OCI-LY3 (cell line): ENCODE measurements around the gene PPP4R2.
A peak's percentile ranks its signal among the peaks of the same experiment; 100 is the strongest.

Experiments
- H2AFZ ChIP-seq: fragments of 200-600, 300-600 bp; shearing (Covaris generic); 2 replicates; pipeline ENCODE4 v1.6.0; 2014; ENCODE audit warnings: antibody characterized with exemption, low read depth, low read length
- H3K27ac ChIP-seq: fragments of 200-600, 300-600 bp; sonication (generic); 2 replicates; pipeline ENCODE4 v1.5.1; 2014; ENCODE audit warnings: mild to moderate bottlenecking, low read length, moderate library complexity, mixed read lengths
- H3K27me3 ChIP-seq: fragments of 200-600, 300-600 bp; sonication (generic); 2 replicates; pipeline ENCODE4 v1.6.1; 2014; ENCODE audit warnings: low read depth, low read length, mixed read lengths
- H3K36me3 ChIP-seq: fragments of 200-600, 300-600 bp; sonication (generic); replicated peaks from 2 replicates; pipeline ENCODE3; 2014; ENCODE audit warnings: low read depth, low read length, mixed read lengths
- H3K4me1 ChIP-seq: fragments of 300-600, 200-600 bp; sonication (generic); 2 replicates; pipeline ENCODE4 v1.6.1; 2014; ENCODE audit warnings: low read length, mixed read lengths
- H3K4me2 ChIP-seq: fragments of 200-600, 300-600 bp; sonication (generic); 2 replicates; pipeline ENCODE4 v1.6.1; 2014; ENCODE audit warnings: low read length, mixed read lengths
- H3K4me3 ChIP-seq: fragments of 300-600, 200-600 bp; sonication (generic); 2 replicates; pipeline ENCODE4 v1.5.1; 2014; ENCODE audit warnings: antibody characterized with exemption, mild to moderate bottlenecking, low read length, moderate library complexity
- H3K79me2 ChIP-seq: fragments of 300-600, 200-600 bp; shearing (Covaris generic); 2 replicates; pipeline ENCODE4 v1.6.1; 2014; ENCODE audit warnings: mild to moderate bottlenecking, low read length, mixed read lengths
- H3K9ac ChIP-seq: fragments of 300-600, 200-600 bp; shearing (Covaris generic); 2 replicates; pipeline ENCODE4 v1.6.0; 2014; ENCODE audit warnings: mild to moderate bottlenecking, low read length, moderate library complexity
- H3K9me3 ChIP-seq: fragments of 200-600, 300-600 bp; shearing (Covaris generic); 2 replicates; pipeline ENCODE4 v1.6.1; 2014; ENCODE audit warnings: low read length, mixed read lengths; ENCODE audit not compliant: insufficient read depth
- H4K20me1 ChIP-seq: fragments of 200-600, 300-600 bp; sonication (generic); 2 replicates; pipeline ENCODE4 v1.6.1; 2016; ENCODE audit warnings: low read length, mixed read lengths; ENCODE audit not compliant: insufficient read depth
- CTCF ChIP-seq: fragments of 200-600, 300-600 bp; sonication (generic); IDR thresholded peaks from 2 replicates; pipeline ENCODE4 v1.5.1; 2014; ENCODE audit warnings: antibody characterized with exemption, low read length, low read depth
- EZH2phosphoT487 ChIP-seq: fragments of 200-600 bp; shearing (Covaris generic); IDR thresholded peaks from 2 replicates; pipeline ENCODE4 v1.6.1; 2018; ENCODE audit warnings: antibody characterized with exemption, mixed run types, low read depth

Gene PPP4R2

GRCh38 chr3:72974956-72975355 is 21.7 kb upstream of the PPP4R2 start:
- no peak for TF ChIP-seq EZH2phosphoT487
- no peak for TF ChIP-seq CTCF
- Histone ChIP-seq H3K4me2 (peak overlapping the region; percentile 37), H3K9me3 (no peaks in the 10 kb centered on the region), H4K20me1 (no peaks in the 10 kb centered on the region), H3K79me2 (no peaks in the 10 kb centered on the region), H3K4me1 (peaks cover 60% of the 10 kb centered on the region), H2AFZ (peak overlapping the region; percentile 29; the same call in 1 of the 2 replicates), H3K27me3 (no peaks in the 10 kb centered on the region), H3K4me3 (no peak overlapping the region), H3K9ac (no peak overlapping the region), H3K36me3 (no peaks in the 10 kb centered on the region), H3K27ac (no peak overlapping the region)

- H3K4me3 ChIP-seq, result no peak overlapping the region
- no peak overlapping the region for H3K9ac ChIP-seq
- TF ChIP-seq EZH2phosphoT487 (no peak), CTCF (no peak)
- no peaks in the 10 kb centered on the region for H4K20me1 ChIP-seq
- peak overlapping the region; percentile 10 for H3K4me2 ChIP-seq
- H2AFZ ChIP-seq, result no peak overlapping the region
- H3K27me3 ChIP-seq, result no peaks in the 10 kb centered on the region
- no peaks in the 10 kb centered on the region for H3K9me3 ChIP-seq
- no peaks in the 10 kb centered on the region for H3K36me3 ChIP-seq
- no peaks in the 10 kb centered on the region for H3K79me2 ChIP-seq
- H3K27ac ChIP-seq, result no peak overlapping the region
- peaks cover 54% of the 10 kb centered on the region for H3K4me1 ChIP-seq
These were observed 20.3 kb upstream of the PPP4R2 start for GRCh38 chr3:72976281-72976741.

- H3K27ac ChIP-seq, result no peak overlapping the region; the same call in 1 of the 2 replicates
- no peak overlapping the region for H2AFZ ChIP-seq
- no peaks in the 10 kb centered on the region for H4K20me1 ChIP-seq
- no peak overlapping the region for H3K9ac ChIP-seq
- peaks cover 50% of the 10 kb centered on the region for H3K4me1 ChIP-seq
- peak overlapping the region; percentile 17 for H3K4me3 ChIP-seq
- no peaks in the 10 kb centered on the region for H3K9me3 ChIP-seq
- H3K27me3 ChIP-seq, result no peaks in the 10 kb centered on the region
- peak overlapping the region; percentile 47 for H3K4me2 ChIP-seq
- no peaks in the 10 kb centered on the region for H3K36me3 ChIP-seq
- H3K79me2 ChIP-seq, result no peaks in the 10 kb centered on the region
- TF ChIP-seq EZH2phosphoT487 (no peak), CTCF (peak; percentile 45)
These were observed 19.4 kb upstream of the PPP4R2 start for GRCh38 chr3:72977060-72977808.

- no peak overlapping the region for H2AFZ ChIP-seq
- TF ChIP-seq CTCF (no peak), EZH2phosphoT487 (no peak)
These were observed 13.8 kb upstream of the PPP4R2 start for GRCh38 chr3:72982609-72983366.

More at GRCh38 chr3:72982609-72983366, 13.8 kb upstream of the PPP4R2 start:
- H3K4me1 ChIP-seq, result peaks cover 8% of the 10 kb centered on the region
- H3K4me3 ChIP-seq, result no peak overlapping the region
- no peak overlapping the region for H3K27ac ChIP-seq
- no peak overlapping the region for H3K9ac ChIP-seq
- H3K79me2 ChIP-seq, result no peaks in the 10 kb centered on the region
- no peaks in the 10 kb centered on the region for H3K36me3 ChIP-seq
- no peaks in the 10 kb centered on the region for H4K20me1 ChIP-seq
- 0 out of 2 replicates have a peak overlapping the region, but pooled peaks have one; percentile 2 for H3K4me2 ChIP-seq
- H3K27me3 ChIP-seq, result no peaks in the 10 kb centered on the region
- 0 out of 2 replicates have a peak, but pooled peaks cover 8% of the 10 kb centered on the region for H3K9me3 ChIP-seq
